OCI-LY7 (cell line): ENCODE measurements around the gene SPATS2L. TPM values are rescaled to one million over a fixed set of nuclear protein-coding genes. Genes with fewer than 3 reads are reported as not detected.

Source experiments
- BruUV-seq: library from RNA; stranded (reverse); fragments of 400-500 nt; replicated peaks from 2 replicates; lab custom pipeline; 2021; lab: Mats Ljungman, UMichigan
- CTCF ChIA-PET: fragments of 300-600 bp; sonication (Branson Sonifier 250); formaldehyde crosslinking; loops from one replicate; lab custom pipeline; 2022; ENCODE audit warnings: antibody characterized with exemption; ENCODE audit not compliant: unreplicated experiment; lab: Charles Lee
- POLR2A ChIA-PET: fragments of 300-600 bp; sonication (Branson Sonifier 250); formaldehyde crosslinking; loops from one replicate; lab custom pipeline; 2022; ENCODE audit warnings: antibody characterized with exemption; lab: Charles Lee
- DNase-seq: peaks from one replicate; pipeline ENCODE4 v3.0.0-alpha.2; 2015; ENCODE audit warnings: low spot score
- H2AFZ ChIP-seq: fragments of 200-600 bp; sonication (generic), shearing (Covaris generic); 2 replicates; pipeline ENCODE4 v1.6.1; 2014; ENCODE audit warnings: mild to moderate bottlenecking, antibody characterized with exemption, low read length, moderate library complexity
- H3K27ac ChIP-seq: fragments of 200-600 bp; sonication (generic); 2 replicates; pipeline ENCODE4 v1.5.1; 2014; ENCODE audit warnings: mixed run types, low read depth, mild to moderate bottlenecking, moderate library complexity, low read length, inconsistent platforms; ENCODE audit not compliant: poor library complexity, severe bottlenecking
- H3K36me3 ChIP-seq: fragments of 200-600 bp; sonication (generic); 2 replicates; pipeline ENCODE4 v1.6.1; 2014; ENCODE audit warnings: mild to moderate bottlenecking, antibody characterized with exemption, low read length, moderate library complexity, mixed read lengths; ENCODE audit not compliant: insufficient read depth
- H3K4me1 ChIP-seq: fragments of 200-600 bp; sonication (generic); 2 replicates; pipeline ENCODE4 v1.5.1; 2014; ENCODE audit warnings: mild to moderate bottlenecking, low read length; ENCODE audit not compliant: insufficient read depth, poor library complexity, severe bottlenecking
- H3K4me2 ChIP-seq: fragments of 200-600 bp; sonication (generic); 2 replicates; pipeline ENCODE4 v1.6.1; 2014; ENCODE audit warnings: mild to moderate bottlenecking, low read length
- H3K4me3 ChIP-seq: fragments of 200-600 bp; sonication (generic); 2 replicates; pipeline ENCODE4 v1.5.1; 2014; ENCODE audit warnings: mild to moderate bottlenecking, low read depth, low read length; ENCODE audit not compliant: poor library complexity, severe bottlenecking
- H3K79me2 ChIP-seq: fragments of 200-600 bp; sonication (generic); 2 replicates; pipeline ENCODE4 v1.6.1; 2016; ENCODE audit warnings: low read depth, mild to moderate bottlenecking, low read length, moderate library complexity, mixed read lengths; ENCODE audit not compliant: insufficient read depth
- H3K9me2 ChIP-seq: fragments of 200-600 bp; sonication (generic); 2 replicates; pipeline ENCODE4 v1.6.1; 2016; ENCODE audit warnings: mild to moderate bottlenecking, low read length, mixed read lengths; ENCODE audit not compliant: insufficient read depth
- H3K9me3 ChIP-seq: fragments of 200-600 bp; sonication (generic); 2 replicates; pipeline ENCODE4 v1.6.1; 2014; ENCODE audit warnings: mild to moderate bottlenecking, mixed run types, low read length, mixed read lengths
- H4K20me1 ChIP-seq: fragments of 200-600 bp; sonication (generic); 2 replicates; pipeline ENCODE4 v1.6.1; 2014; ENCODE audit warnings: mild to moderate bottlenecking, antibody characterized with exemption, low read length, moderate library complexity, mixed read lengths; ENCODE audit not compliant: insufficient read depth
- EZH2phosphoT487 ChIP-seq: fragments of 200-600 bp; sonication (generic); IDR thresholded peaks from 2 replicates; pipeline ENCODE4 v1.6.1; 2018; ENCODE audit warnings: low read depth, borderline replicate concordance, mild to moderate bottlenecking, mixed run types, antibody characterized with exemption, low read length, moderate library complexity, mixed read lengths
- intact Hi-C: fragments of 100-400 bp; cut with micrococcal nuclease; formaldehyde crosslinking; loops from one replicate; pipeline ENCODE4 v1.10.0; 2022; ENCODE audit not compliant: unreplicated experiment
- total RNA-seq, 2 experiments: library from RNA; depleted of rRNA in 1 of 2; stranded (reverse); fragments of >200 nt in 1 of 2; shearing (Covaris generic) in 1 of 2; gene quantifications; 2 replicates each; pipeline ENCODE4 v1.2.3, GENCODE V29; 2014 to 2022
- TF ChIP-seq, protein P1 (sequence below): fragments of 200-600 bp; sonication (generic); conservative IDR thresholded peaks from 2 replicates; pipeline ENCODE4 v1.5.1; 2014; ENCODE audit warnings: mild to moderate bottlenecking, antibody characterized with exemption, low read length, moderate library complexity, mixed read lengths

SPATS2L gene
- total RNA-seq, 2 experiments from 2014 or later: 3.1 to 5.2 TPM

DNA sequence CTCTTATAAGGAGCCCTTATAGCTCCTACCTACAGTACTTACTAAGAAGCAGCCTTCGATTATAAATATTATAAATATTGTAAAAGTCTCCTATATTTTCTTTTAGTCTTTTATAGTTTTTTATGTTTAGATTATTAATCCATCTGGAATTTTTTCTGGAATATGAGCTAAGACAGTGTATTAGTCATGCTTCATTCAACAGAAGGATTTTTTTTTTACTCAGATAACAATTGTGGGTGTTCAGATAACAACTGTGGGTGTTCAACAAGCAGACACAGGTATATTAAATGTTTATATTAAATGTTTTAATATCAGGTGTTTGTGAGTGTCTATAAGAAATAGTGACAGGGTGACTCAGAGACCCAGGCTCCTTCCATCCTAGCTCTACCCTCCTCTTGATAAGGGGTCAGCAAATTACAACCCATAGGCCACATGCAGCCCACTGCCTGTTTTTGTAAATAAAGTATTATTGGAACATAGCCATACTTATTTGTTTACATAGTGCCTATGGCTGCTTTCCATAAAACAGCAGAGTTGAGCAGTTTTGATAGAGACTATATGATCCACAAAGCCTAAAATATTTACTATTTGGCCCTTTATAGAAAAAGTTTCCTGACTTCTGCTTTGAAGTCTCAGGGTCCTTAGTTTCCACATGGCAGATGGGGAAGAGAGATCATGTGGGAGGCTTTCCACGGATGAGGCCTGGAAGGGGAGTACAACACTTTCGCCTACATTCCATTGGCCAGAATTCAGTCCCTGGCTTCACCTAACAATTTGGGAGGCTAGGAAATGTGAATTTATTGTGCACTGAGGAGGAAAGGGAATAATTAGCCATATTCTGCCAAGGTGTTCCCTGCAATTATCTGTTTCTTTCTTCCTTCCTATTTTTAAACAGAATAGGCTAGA, 4.3 kb upstream of the SPATS2L start:
- Histone ChIP-seq H3K4me3 (no peak overlapping the region), H3K4me1 (no peaks in the 10 kb centered on the region), H3K79me2 (no peaks in the 10 kb centered on the region), H3K9me3 (no peaks in the 10 kb centered on the region), H3K9me2 (no peaks in the 10 kb centered on the region), H3K27ac (no peak overlapping the region), H4K20me1 (no peaks in the 10 kb centered on the region), H3K36me3 (no peaks in the 10 kb centered on the region), H2AFZ (no peak overlapping the region), H3K4me2 (no peak overlapping the region)
- ChIA-PET POLR2A (interaction anchor here (0.6 kb wide), 1 partner anchor 172 kb away, joined by 5 read pairs; no protein-coding TSS in a partner anchor), CTCF (no interaction called here)
- no TSS peak for BruUV-seq
- DNase-seq: no peak
- intact Hi-C loops: loop anchor here (10.0 kb wide), 1 partner anchor 403 kb away; no protein-coding TSS in a partner anchor
- no peak for TF ChIP-seq EZH2phosphoT487
- TF ChIP-seq, protein P1, sequence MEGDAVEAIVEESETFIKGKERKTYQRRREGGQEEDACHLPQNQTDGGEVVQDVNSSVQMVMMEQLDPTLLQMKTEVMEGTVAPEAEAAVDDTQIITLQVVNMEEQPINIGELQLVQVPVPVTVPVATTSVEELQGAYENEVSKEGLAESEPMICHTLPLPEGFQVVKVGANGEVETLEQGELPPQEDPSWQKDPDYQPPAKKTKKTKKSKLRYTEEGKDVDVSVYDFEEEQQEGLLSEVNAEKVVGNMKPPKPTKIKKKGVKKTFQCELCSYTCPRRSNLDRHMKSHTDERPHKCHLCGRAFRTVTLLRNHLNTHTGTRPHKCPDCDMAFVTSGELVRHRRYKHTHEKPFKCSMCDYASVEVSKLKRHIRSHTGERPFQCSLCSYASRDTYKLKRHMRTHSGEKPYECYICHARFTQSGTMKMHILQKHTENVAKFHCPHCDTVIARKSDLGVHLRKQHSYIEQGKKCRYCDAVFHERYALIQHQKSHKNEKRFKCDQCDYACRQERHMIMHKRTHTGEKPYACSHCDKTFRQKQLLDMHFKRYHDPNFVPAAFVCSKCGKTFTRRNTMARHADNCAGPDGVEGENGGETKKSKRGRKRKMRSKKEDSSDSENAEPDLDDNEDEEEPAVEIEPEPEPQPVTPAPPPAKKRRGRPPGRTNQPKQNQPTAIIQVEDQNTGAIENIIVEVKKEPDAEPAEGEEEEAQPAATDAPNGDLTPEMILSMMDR: no peak

DNA sequence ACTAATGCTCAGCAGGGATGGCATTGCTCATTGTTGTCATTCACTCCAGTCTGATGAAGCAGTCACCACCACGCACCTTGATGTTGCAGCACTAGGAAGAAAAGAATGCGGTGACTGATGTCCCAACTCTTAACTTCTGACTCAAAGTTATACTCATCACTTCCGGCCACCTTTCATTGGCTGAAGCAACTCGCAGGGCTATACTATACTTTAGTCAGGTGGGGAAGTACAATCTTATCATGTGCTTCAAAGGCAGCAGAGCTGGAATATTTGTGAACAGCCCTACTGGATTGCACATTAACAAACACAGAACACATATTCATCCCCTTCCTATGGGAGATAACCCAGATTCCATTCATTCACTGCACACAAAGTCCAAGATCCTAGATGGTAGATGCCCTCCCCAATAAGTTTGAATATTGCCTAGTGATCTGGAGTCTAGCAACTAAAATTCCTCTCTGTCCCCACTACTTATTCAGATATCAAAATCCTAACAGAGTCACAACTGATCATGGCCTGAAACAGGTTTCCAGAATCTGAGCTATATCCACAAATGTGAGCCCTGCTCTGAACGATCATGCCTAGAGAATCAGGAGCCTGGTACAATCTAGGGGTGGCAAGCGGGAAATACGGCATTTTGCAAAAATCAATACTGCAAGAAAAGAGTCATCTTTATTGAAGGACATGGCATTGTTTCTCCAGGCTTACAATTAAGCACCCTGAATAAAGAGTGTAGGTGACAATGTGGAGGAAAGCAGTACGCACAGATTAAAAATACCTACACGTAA, 3.4 kb upstream of the SPATS2L start:
- no peak overlapping the region for H3K4me2 ChIP-seq
- CTCF ChIA-PET: no interaction called here
- no peak overlapping the region for H3K27ac ChIP-seq
- no peaks in the 10 kb centered on the region for H4K20me1 ChIP-seq
- H3K4me1 ChIP-seq: peaks cover under 1% of the 10 kb centered on the region
- intact Hi-C loops: loop anchor here (10.0 kb wide), 1 partner anchor 402 kb away; no protein-coding TSS in a partner anchor
- no peak for TF ChIP-seq EZH2phosphoT487
- TF ChIP-seq, protein P1: no peak
- BruUV-seq: no TSS peak
- no peaks in the 10 kb centered on the region for H3K9me2 ChIP-seq
- POLR2A ChIA-PET: no interaction called here
- H2AFZ ChIP-seq: no peak overlapping the region
- no peaks in the 10 kb centered on the region for H3K79me2 ChIP-seq
- H3K4me3 ChIP-seq: no peak overlapping the region
- no peaks in the 10 kb centered on the region for H3K9me3 ChIP-seq
- peak; percentile 3 for DNase-seq
- no peaks in the 10 kb centered on the region for H3K36me3 ChIP-seq
